ENCODE data around the gene FLNB. TPM values are rescaled to one million over a fixed set of nuclear protein-coding genes. Genes with fewer than 3 reads are reported as not detected.

Gene FLNB
- total and polyA plus RNA-seq, 2 of the 8 experiments (the other 6 are each of a cell fraction or from before 2014, with no cell fraction given) = 72.3 to 118 TPM

DNA sequence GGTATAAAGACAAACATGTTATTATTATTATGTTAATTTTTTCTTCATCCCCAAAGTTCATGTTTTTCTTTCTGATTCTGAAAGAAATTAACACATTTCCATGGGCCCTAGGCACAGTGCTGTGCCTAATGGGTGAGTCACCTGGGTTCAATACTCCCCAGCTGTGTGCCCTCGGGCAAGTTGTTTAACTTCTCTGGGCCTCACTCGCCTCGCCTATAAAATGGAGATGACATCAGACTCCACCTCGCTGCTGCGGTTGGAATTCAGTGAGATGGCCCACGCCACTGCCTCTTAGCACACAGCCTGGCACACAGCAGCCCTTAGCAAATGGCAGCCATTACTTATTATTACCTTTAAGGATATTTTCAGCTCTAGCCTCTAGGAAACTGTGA is 179.9 kb downstream of the FLNB start (continued):
- TF ChIP-seq SP1 (IDR thresholded peaks at IDR 0.05; ENCODE audit: low read depth, low read length) = no peak
